RWPE2 (cell line): ENCODE data around the gene POLR2C.

Experiments
- ATAC-seq: fragments of 200-7000 bp; cut with Tn5 transposase; 3 replicates; pipeline ENCODE4 v1.9.1; 2021; ENCODE audit warnings: low read depth
- DNase-seq: peaks from one replicate; pipeline ENCODE4 v3.0.0-alpha.2; 2020; ENCODE audit warnings: low spot score
- H3K27ac ChIP-seq: fragments of 450-650 bp; 2 replicates; pipeline ENCODE4 v1.5.1; 2017; ENCODE audit warnings: mild to moderate bottlenecking; ENCODE audit not compliant: poor library complexity, severe bottlenecking
- H3K27me3 ChIP-seq: fragments of 250-450 bp; sonication (Bioruptor Pico); 2 replicates; pipeline ENCODE4 v1.5.1; 2021; ENCODE audit warnings: mild to moderate bottlenecking, moderate library complexity; ENCODE audit not compliant: insufficient read depth, poor library complexity, severe bottlenecking
- H3K36me3 ChIP-seq: fragments of 250-450 bp; sonication (Bioruptor Pico); 2 replicates; pipeline ENCODE4 v1.5.1; 2020; ENCODE audit warnings: low read depth, mild to moderate bottlenecking, moderate library complexity
- H3K4me1 ChIP-seq: fragments of 250-450 bp; sonication (Bioruptor Pico); 2 replicates; pipeline ENCODE4 v1.5.1; 2021; ENCODE audit warnings: mild to moderate bottlenecking, moderate library complexity; ENCODE audit not compliant: insufficient read depth, poor library complexity, severe bottlenecking
- H3K4me3 ChIP-seq: fragments of 250-450 bp; sonication (Bioruptor Pico); 2 replicates; pipeline ENCODE4 v1.5.1; 2021; ENCODE audit warnings: mild to moderate bottlenecking, moderate library complexity; ENCODE audit not compliant: severe bottlenecking
- H3K9me3 ChIP-seq: fragments of 250-450 bp; sonication (Bioruptor Pico); 2 replicates; pipeline ENCODE4 v1.5.1; 2021; ENCODE audit warnings: mild to moderate bottlenecking, moderate library complexity; ENCODE audit not compliant: severe bottlenecking
- TF ChIP-seq, protein P1 (sequence below): fragments of 450-650 bp; IDR thresholded peaks from one replicate; pipeline ENCODE4 v1.5.1; 2017; ENCODE audit warnings: mild to moderate bottlenecking, moderate library complexity; ENCODE audit not compliant: poor library complexity, severe bottlenecking

The POLR2C gene

DNA sequence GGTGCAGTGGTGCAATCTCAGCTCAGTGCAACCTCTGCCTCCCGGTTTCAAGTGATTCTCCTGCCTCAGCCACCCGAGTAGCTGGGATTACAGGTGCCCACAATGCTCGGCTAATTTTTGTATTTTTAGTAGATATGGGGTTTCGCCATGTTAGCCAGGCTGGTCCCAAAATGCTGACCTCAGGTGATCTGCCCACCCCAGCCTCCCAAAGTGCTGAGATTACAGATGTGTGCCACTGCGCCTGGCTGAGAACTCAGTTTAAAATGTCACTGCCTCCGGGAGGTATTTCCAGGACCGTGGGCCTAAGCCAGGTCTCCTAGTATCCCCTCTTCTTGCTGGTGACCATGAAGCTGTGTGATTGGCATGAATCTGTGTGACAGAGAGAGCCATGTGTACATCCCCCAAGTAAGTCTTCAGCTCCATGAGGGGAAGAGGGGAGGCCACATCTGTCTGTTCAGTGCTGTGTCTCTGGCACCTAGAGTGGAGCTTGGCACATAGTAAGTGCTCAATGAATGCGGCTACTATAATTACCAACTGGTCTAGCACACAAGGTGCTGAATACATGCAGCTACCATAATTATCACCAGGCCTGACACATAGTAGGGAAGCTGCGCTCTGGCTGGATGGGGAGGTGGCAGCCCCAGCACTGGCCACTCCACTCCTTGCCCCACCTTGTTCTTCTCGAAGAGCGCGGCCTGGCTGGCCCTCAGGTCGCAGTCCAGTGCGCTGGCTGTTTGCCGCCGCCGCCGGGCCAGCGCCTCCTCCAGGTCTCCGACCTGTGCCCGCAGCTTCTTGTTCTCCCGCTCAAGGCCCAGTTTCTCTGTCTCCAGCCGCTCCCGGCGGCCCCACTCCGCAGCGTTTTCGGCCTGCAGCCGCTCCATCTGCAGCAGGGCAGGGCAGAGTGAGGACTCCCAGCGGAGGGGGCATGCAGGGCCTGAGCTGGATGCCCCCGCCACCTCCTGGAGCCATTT, 55.2 kb downstream of the POLR2C start:
- Histone ChIP-seq H3K9me3 (no peaks in the 10 kb centered on the region), H3K27ac (no peak overlapping the region), H3K4me3 (no peak overlapping the region), H3K36me3 (no peaks in the 10 kb centered on the region), H3K4me1 (no peaks in the 10 kb centered on the region), H3K27me3 (no peaks in the 10 kb centered on the region)
- ATAC-seq (no peak), DNase-seq (no peak)
- TF ChIP-seq, protein P1, sequence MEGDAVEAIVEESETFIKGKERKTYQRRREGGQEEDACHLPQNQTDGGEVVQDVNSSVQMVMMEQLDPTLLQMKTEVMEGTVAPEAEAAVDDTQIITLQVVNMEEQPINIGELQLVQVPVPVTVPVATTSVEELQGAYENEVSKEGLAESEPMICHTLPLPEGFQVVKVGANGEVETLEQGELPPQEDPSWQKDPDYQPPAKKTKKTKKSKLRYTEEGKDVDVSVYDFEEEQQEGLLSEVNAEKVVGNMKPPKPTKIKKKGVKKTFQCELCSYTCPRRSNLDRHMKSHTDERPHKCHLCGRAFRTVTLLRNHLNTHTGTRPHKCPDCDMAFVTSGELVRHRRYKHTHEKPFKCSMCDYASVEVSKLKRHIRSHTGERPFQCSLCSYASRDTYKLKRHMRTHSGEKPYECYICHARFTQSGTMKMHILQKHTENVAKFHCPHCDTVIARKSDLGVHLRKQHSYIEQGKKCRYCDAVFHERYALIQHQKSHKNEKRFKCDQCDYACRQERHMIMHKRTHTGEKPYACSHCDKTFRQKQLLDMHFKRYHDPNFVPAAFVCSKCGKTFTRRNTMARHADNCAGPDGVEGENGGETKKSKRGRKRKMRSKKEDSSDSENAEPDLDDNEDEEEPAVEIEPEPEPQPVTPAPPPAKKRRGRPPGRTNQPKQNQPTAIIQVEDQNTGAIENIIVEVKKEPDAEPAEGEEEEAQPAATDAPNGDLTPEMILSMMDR = no peak

DNA sequence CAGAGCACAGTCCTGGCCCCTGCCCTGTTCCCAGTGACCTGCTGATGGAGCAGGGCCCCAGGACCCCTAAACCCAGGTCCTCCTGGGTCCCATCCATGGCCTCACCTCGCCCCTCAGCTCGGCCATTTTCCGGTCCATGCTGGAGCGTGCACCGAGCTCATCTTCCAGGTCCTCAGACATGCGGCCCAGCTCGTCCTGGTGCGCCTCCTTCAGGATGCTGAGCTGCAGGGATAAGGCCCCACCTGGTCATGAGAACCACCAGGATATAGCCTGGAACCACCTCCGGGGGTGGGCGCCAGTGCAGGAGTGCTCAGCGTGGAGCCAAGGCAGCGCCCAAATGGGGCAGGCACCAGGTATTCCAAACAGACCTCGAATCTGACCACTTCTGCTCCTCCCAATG, 56.0 kb downstream of the POLR2C start:
- Histone ChIP-seq H3K27me3 (no peaks in the 10 kb centered on the region), H3K9me3 (no peaks in the 10 kb centered on the region), H3K4me3 (no peak overlapping the region), H3K27ac (no peak overlapping the region), H3K4me1 (no peaks in the 10 kb centered on the region), H3K36me3 (no peaks in the 10 kb centered on the region)
- ATAC-seq (no peak), DNase-seq (no peak)
- TF ChIP-seq, protein P1 = no peak

DNA sequence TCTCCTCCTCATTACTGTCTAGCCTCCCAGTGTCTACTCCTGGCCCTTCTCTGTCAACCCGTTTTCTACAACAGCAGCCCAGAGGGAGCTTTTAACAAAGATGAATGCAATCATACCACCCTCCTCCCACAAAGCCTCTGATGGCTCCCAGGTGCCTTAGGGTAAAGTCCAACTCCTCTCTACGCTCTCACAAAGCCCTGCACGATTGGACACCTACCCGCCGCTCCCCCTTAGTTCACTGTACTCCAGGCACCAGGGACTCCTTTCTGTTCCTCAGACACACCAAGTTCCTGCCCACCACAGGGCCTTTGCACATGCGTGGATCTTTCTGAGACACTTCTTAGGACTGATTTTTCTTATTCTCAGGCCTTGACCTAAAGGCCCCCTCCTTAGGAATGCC, 56.4 kb downstream of the POLR2C start:
- no peaks in the 10 kb centered on the region for H3K9me3 ChIP-seq
- H3K4me3 ChIP-seq = no peak overlapping the region
- H3K27me3 ChIP-seq = no peaks in the 10 kb centered on the region
- H3K36me3 ChIP-seq = no peaks in the 10 kb centered on the region
- H3K4me1 ChIP-seq = no peaks in the 10 kb centered on the region
- no peak for DNase-seq
- ATAC-seq = no peak
- no peak overlapping the region for H3K27ac ChIP-seq
- TF ChIP-seq, protein P1 = no peak

DNA sequence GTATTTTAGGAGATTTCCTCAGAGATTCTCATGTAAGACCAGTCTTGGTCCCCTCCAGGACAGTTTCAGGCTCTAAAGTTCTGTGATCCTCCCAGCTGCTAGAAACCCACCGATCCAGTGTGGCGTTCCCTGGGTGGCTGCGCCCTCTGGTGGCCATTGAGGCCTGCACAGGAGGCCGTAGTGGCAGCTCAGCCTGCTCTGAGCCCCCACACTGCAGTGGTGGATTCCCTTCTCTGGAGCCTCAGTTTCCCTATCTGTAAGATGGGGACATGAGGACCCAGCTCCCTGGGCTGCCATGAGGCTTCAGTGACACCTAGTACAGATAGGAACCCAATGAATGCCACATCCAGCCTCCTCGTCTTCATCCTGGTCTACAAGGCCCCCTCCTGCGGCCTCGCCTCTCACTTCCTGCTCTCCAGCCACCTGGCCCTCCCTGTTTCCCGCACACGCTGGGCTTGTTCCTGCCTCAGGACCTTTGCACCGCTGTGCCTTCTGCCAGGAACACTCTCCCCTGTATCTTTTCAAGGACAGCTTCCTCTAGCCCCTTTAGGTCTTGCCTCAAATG, 57.4 kb downstream of the POLR2C start:
- ATAC-seq = peak; percentile 82
- no peak for DNase-seq
- no peak overlapping the region for H3K27ac ChIP-seq
- no peaks in the 10 kb centered on the region for H3K9me3 ChIP-seq
- no peaks in the 10 kb centered on the region for H3K27me3 ChIP-seq
- TF ChIP-seq, protein P1 = peak; percentile 94
- H3K4me3 ChIP-seq = no peak overlapping the region
- no peaks in the 10 kb centered on the region for H3K4me1 ChIP-seq
- no peaks in the 10 kb centered on the region for H3K36me3 ChIP-seq
